Subcutaneous abdominal adipose tissue (tissue), 5 donors: ENCODE measurements around the gene NR6A1.

Source experiments
- H3K27ac ChIP-seq: one replicate; pipeline ENCODE4 v1.7.0; 2013; ENCODE audit warnings: low read depth, mild to moderate bottlenecking, inconsistent platforms, low read length, moderate library complexity
- H3K27me3 ChIP-seq, 5 donors: one replicate each; pipeline ENCODE4 v1.7.0; 2013; ENCODE audit warnings: low read length in 5 of 5, inconsistent platforms in 1 of 5; ENCODE audit not compliant: control insufficient read depth in 5 of 5, insufficient read depth in 4 of 5
- H3K36me3 ChIP-seq, 5 donors: one replicate each; pipeline ENCODE4 v1.7.0; 2013; ENCODE audit warnings: low read length in 5 of 5; ENCODE audit not compliant: control insufficient read depth in 5 of 5, insufficient read depth in 5 of 5
- H3K4me1 ChIP-seq, 5 donors: one replicate each; pipeline ENCODE4 v1.7.0; 2013; ENCODE audit warnings: low read length in 5 of 5, mild to moderate bottlenecking in 3 of 5, moderate library complexity in 1 of 5; ENCODE audit not compliant: control insufficient read depth in 5 of 5, insufficient read depth in 5 of 5
- H3K4me3 ChIP-seq, 5 donors: one replicate each; pipeline ENCODE4 v1.7.0; 2013; ENCODE audit warnings: low read length in 5 of 5, low read depth in 1 of 5
- H3K9ac ChIP-seq, 5 donors: one replicate each; pipeline ENCODE4 v1.7.0; 2013; ENCODE audit warnings: low read length in 5 of 5, mild to moderate bottlenecking in 4 of 5, moderate library complexity in 3 of 5
- H3K9me3 ChIP-seq, 5 donors: one replicate each; pipeline ENCODE4 v1.7.0; 2013; ENCODE audit warnings: low read length in 5 of 5; ENCODE audit not compliant: control insufficient read depth in 5 of 5
- donor health status: healthy.
- donor health status: healthy.
- donor health status: healthy.
- donor health status: healthy.
- donor health status: healthy.

NR6A1 gene

DNA sequence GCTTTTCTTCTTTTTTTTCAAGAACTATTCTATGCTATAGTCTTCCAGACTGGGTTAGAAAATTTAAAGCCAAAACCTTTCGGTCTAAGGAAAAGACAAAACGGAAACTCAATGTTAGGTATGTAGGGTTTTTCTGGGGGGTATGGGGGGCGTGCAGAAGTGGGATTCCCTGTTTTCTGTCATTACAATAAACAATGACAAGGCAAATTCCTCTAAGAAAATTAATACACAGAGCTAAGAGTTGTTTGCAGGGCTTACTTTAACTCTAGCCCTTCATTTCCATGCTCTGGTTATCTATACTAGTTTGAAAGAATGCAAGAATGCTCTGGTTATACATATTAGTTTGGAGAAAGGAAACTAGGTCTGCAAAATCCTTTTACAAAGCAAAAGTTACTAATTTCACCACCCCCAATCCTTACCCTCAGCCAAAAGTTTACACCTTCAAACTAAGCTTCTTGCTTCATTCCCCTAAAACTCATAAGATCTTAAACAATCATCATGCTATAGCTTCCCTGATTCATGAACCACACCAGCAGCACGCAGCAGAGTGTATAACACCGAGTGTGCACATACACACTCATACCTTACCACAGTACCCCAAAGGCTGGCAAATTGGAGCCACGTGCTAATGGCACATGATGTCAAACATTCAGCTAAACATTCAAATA is 174.8 kb downstream of the NR6A1 start:
- H3K4me1 ChIP-seq: peaks cover 0 to 36% (median 18%) of the 10 kb centered on the region in 5 donors
- no peak overlapping the region for H3K9ac ChIP-seq
- H3K27me3 ChIP-seq: no peaks in the 10 kb centered on the region
- H3K27ac ChIP-seq: no peak overlapping the region
- no peak overlapping the region for H3K4me3 ChIP-seq
- no peaks in the 10 kb centered on the region for H3K9me3 ChIP-seq
- no peaks in the 10 kb centered on the region for H3K36me3 ChIP-seq

DNA sequence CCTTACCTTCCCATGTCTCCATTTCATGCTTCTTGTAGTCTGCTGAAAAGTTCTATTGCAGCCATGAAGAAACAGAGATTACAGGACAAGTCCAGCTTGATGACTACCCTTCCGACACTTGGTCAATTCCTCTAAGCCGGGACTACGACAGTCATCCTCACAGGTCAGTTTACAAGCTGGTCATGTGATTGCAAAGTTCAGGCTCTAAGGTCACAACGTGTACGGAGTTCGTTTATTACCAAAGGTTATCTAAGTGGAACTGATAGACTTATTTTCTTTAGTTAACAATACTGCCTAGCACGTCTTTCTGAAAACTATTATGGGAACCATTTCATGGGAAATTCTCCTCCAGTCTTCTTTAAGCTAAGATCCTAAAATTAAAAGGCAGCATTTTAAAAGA is 175.4 kb downstream of the NR6A1 start:
- no peak overlapping the region for H3K4me3 ChIP-seq
- no peaks in the 10 kb centered on the region for H3K27me3 ChIP-seq
- no peaks in the 10 kb centered on the region for H3K9me3 ChIP-seq
- peaks cover 0 to 41% (median 24%) of the 10 kb centered on the region in 5 donors for H3K4me1 ChIP-seq
- H3K36me3 ChIP-seq: no peaks in the 10 kb centered on the region
- H3K27ac ChIP-seq: no peak overlapping the region
- no peak overlapping the region for H3K9ac ChIP-seq

DNA sequence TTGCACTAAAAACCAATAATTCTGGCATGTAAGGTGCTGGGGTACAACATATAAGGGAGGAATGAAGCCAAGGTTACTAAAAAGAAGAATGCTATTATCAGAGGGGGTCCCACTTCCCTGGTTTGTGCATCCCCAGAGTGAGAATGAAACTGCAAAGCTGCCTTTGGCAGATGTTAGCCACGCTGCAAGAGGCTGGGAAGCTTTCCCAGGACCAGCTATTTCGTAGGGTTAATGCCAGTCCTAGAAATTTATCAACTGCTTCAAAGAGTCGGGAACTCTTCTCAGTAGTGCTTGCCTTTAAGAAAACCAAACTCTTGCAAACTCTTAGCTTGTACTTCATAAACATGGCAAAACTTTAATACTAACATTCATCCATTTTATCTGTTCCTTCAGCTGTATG is 176.4 kb downstream of the NR6A1 start:
- Histone ChIP-seq H3K27me3 (no peaks in the 10 kb centered on the region), H3K4me1 (peaks cover 0 to 43% (median 25%) of the 10 kb centered on the region in 5 donors), H3K36me3 (no peaks in the 10 kb centered on the region), H3K9me3 (no peaks in the 10 kb centered on the region), H3K4me3 (no peak overlapping the region), H3K9ac (peak overlapping the region in 2 of 5 donors; percentile 27 to 49), H3K27ac (peak overlapping the region; percentile 12)

DNA sequence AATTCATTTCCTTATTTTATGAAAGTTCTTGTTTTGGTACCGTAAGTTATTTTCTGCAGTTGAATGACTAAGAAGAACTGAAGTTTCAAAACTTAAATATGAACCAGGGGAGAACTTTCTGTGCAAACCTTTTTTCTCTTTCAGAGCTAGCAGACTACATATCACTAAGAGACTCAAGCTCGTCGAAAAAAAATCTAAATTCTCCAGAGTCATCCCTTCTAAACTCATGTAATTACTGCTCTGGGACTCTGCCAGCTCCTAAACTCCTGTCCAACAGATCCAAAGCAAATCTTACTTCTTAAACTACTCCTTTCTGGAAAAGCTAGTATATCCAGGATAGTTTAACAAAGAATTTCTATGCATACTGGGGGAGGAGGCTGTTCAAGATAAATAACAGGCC is 176.9 kb downstream of the NR6A1 start:
- no peaks in the 10 kb centered on the region for H3K27me3 ChIP-seq
- H3K4me1 ChIP-seq: peaks cover 0 to 43% (median 25%) of the 10 kb centered on the region in 5 donors
- H3K36me3 ChIP-seq: no peaks in the 10 kb centered on the region
- peak overlapping the region in 1 of 5 donors; percentile 27 for H3K9ac ChIP-seq
- H3K27ac ChIP-seq: peak overlapping the region; percentile 51
- H3K4me3 ChIP-seq: no peak overlapping the region
- no peaks in the 10 kb centered on the region for H3K9me3 ChIP-seq

GRCh38 chr9:124593651-124594058 is 177.5 kb downstream of the NR6A1 start:
- no peaks in the 10 kb centered on the region for H3K27me3 ChIP-seq
- no peaks in the 10 kb centered on the region for H3K9me3 ChIP-seq
- H3K27ac ChIP-seq: peak overlapping the region; percentile 51
- no peak overlapping the region for H3K9ac ChIP-seq
- H3K4me3 ChIP-seq: no peak overlapping the region
- H3K4me1 ChIP-seq: peaks cover 0 to 43% (median 25%) of the 10 kb centered on the region in 5 donors
- no peaks in the 10 kb centered on the region for H3K36me3 ChIP-seq

GRCh38 chr9:124593200-124593599 is 177.9 kb downstream of the NR6A1 start:
- H3K9ac ChIP-seq: no peak overlapping the region
- H3K27ac ChIP-seq: peak overlapping the region; percentile 3
- H3K27me3 ChIP-seq: no peaks in the 10 kb centered on the region
- H3K4me3 ChIP-seq: no peak overlapping the region
- peaks cover 0 to 43% (median 25%) of the 10 kb centered on the region in 5 donors for H3K4me1 ChIP-seq
- no peaks in the 10 kb centered on the region for H3K36me3 ChIP-seq
- no peaks in the 10 kb centered on the region for H3K9me3 ChIP-seq

DNA sequence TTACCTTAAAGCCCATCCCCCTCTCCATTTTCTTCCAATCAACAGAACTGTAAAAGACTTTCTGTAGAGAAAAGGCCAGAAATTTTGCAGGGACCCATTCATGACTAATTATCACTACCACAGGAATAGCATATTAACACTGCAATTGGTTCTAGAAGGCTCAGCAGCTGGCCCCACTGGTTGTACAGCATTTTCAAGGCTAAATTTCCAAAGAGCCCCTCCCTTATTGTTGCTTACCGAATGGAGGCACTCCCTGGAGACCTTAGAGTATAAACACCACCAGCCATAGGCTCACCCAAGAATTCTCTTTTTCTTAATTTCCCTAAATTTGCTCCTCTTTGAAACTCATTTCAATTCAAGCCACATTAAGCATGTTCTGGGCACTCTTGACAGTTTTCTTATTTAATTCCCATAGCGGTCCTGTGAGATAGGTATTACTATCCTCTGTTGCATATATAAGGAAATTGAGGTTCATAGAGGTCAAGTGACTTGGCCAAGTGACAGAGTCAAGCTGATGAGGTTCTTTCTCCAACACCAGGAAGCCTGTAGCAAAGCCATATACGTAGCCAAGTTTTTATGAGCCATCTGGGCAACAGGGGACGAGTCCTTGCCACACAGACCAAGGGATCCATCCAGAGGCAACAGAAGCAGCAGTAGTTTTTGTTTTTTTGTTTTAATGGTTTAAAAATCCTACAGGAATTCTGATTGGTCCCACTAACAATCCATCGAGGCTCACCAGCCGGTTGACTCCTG is 180.0 kb downstream of the NR6A1 start:
- Histone ChIP-seq H3K4me1 (peaks cover 0 to 43% (median 25%) of the 10 kb centered on the region in 5 donors), H3K27ac (peak overlapping the region; percentile 27), H3K9me3 (no peaks in the 10 kb centered on the region), H3K36me3 (no peaks in the 10 kb centered on the region), H3K4me3 (no peak overlapping the region), H3K9ac (no peak overlapping the region), H3K27me3 (no peaks in the 10 kb centered on the region)

- Histone ChIP-seq H3K27ac (no peak overlapping the region), H3K27me3 (no peaks in the 10 kb centered on the region), H3K9ac (no peak overlapping the region), H3K9me3 (no peaks in the 10 kb centered on the region), H3K4me1 (no peaks in the 10 kb centered on the region), H3K36me3 (no peaks in the 10 kb centered on the region), H3K4me3 (no peak overlapping the region)
Measured at GRCh38 chr9:124584631-124585030, 186.5 kb downstream of the NR6A1 start.

GRCh38 chr9:124583134-124583533 is 188.0 kb downstream of the NR6A1 start:
- H3K27me3 ChIP-seq: no peaks in the 10 kb centered on the region
- no peak overlapping the region for H3K4me3 ChIP-seq
- no peak overlapping the region for H3K27ac ChIP-seq
- H3K4me1 ChIP-seq: no peaks in the 10 kb centered on the region
- H3K9ac ChIP-seq: no peak overlapping the region
- no peaks in the 10 kb centered on the region for H3K36me3 ChIP-seq
- H3K9me3 ChIP-seq: no peaks in the 10 kb centered on the region

DNA sequence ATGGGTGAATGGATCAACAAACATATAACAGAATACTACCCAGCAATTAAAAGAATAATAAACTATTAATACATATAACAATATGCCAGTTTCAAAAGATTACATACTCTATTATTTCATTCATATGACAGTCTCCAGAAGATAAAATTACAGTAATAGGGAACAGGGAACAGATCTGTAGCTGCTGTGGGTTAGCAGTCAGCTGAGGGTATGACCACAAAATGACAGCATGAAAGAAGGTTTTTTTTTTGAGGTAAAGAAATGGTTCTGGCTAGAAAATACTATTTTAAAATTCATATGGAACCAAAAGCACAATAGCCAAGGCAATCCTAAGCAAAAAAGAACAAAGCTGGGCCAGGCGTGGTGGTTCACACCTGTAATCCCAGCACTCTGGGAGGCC is 190.9 kb downstream of the NR6A1 start:
- no peak overlapping the region for H3K9ac ChIP-seq
- no peaks in the 10 kb centered on the region for H3K4me1 ChIP-seq
- no peaks in the 10 kb centered on the region for H3K27me3 ChIP-seq
- H3K36me3 ChIP-seq: no peaks in the 10 kb centered on the region
- no peak overlapping the region for H3K27ac ChIP-seq
- no peaks in the 10 kb centered on the region for H3K9me3 ChIP-seq
- H3K4me3 ChIP-seq: no peak overlapping the region
